ENCODE data around the gene DYNC2H1.

GRCh38 chr11:103125462-103125861 lies 16.2 kb downstream of the DYNC2H1 start:
- no peak for TF ChIP-seq CTCF (IDR thresholded peaks at IDR 0.05)
- no peak for TF ChIP-seq MAX (CRISPR knock-in tag; IDR thresholded peaks at IDR 0.05)
- no peak for TF ChIP-seq FOXP1 (CRISPR knock-in tag; IDR thresholded peaks at IDR 0.05; ENCODE audit: borderline replicate concordance)
- no peak for TF ChIP-seq SOX15 (CRISPR knock-in tag; IDR thresholded peaks at IDR 0.05)
- no peak for TF ChIP-seq ESRRA (CRISPR knock-in tag; IDR thresholded peaks at IDR 0.05; ENCODE audit: borderline replicate concordance)
- TF ChIP-seq USF2 (CRISPR knock-in tag; IDR thresholded peaks at IDR 0.05) = no peak
- TF ChIP-seq NR1H2 (CRISPR knock-in tag; IDR thresholded peaks at IDR 0.05) = no peak
- no peak for TF ChIP-seq NFYB (CRISPR knock-in tag; conservative IDR thresholded peaks at IDR 0.05; ENCODE audit: low read depth)

Data from WTC11 (cell line).